ENCODE measurements around the gene MAPKAPK5. TPM values are rescaled to one million over a fixed set of nuclear protein-coding genes. Genes with fewer than 3 reads are reported as not detected.
"Not testable (repeated sequence)": the region's sequence is repeated elsewhere in the genome, so short reads cannot be mapped to it uniquely, and the experiment has no call there.

MAPKAPK5 gene
- total and polyA plus RNA-seq, 2 experiments from 2014 or later: 45.1 to 49.1 TPM

DNA sequence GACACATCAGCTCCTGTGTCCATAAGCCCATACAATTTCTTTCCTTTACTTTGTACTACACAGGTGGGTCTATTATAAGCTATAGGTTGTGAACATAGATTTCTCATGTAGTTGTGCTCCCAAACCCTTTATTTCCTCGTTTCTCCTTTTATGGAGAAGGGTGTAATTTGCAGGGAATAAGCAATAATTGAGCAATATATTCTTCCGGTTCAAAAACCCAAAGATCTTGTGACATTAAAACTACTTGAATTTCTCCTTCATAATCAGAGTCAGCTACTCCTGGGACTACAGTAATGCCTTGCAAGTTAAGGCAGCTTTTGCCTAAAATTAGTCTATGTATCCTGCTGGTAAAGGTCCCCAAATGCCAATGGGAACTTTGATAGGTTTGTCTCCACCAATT, 19.1 kb upstream of the MAPKAPK5 start:
- H3K4me1 ChIP-seq (ENCODE audit: insufficient read depth): no peaks in the 10 kb centered on the region
- H3K27me3 ChIP-seq: no peaks in the 10 kb centered on the region
- no peaks in the 10 kb centered on the region for H4K20me1 ChIP-seq (ENCODE audit: insufficient read depth, poor library complexity, severe bottlenecking)
- no peak for DNase-seq (ENCODE audit: low spot score)
- H3K9me2 ChIP-seq (replicated peaks; ENCODE audit: insufficient read depth): no peaks in the 10 kb centered on the region
- H3K27ac ChIP-seq: no peak overlapping the region
- no peaks in the 10 kb centered on the region for H3K36me3 ChIP-seq (replicated peaks; ENCODE audit: insufficient read depth, low read depth)
- H3K9me3 ChIP-seq (ENCODE audit: low read depth): no peaks in the 10 kb centered on the region
- 64% methylated on average over 2 of the region's 2 CpGs for WGBS (ENCODE audit: low lambda C conversion rate, missing lambda C conversion rate)
- no peaks in the 10 kb centered on the region for H3K79me2 ChIP-seq
- H2AFZ ChIP-seq: no peak overlapping the region
- no peak overlapping the region for H3K4me3 ChIP-seq
- no peak overlapping the region for H3K4me2 ChIP-seq
- TF ChIP-seq EZH2phosphoT487 (IDR thresholded peaks at IDR 0.05; ENCODE audit: low read depth, severe bottlenecking, unreplicated experiment) (no peak), EZH2 (IDR thresholded peaks at IDR 0.05; ENCODE audit: borderline replicate concordance) (no peak)
- TF ChIP-seq, protein P1, sequence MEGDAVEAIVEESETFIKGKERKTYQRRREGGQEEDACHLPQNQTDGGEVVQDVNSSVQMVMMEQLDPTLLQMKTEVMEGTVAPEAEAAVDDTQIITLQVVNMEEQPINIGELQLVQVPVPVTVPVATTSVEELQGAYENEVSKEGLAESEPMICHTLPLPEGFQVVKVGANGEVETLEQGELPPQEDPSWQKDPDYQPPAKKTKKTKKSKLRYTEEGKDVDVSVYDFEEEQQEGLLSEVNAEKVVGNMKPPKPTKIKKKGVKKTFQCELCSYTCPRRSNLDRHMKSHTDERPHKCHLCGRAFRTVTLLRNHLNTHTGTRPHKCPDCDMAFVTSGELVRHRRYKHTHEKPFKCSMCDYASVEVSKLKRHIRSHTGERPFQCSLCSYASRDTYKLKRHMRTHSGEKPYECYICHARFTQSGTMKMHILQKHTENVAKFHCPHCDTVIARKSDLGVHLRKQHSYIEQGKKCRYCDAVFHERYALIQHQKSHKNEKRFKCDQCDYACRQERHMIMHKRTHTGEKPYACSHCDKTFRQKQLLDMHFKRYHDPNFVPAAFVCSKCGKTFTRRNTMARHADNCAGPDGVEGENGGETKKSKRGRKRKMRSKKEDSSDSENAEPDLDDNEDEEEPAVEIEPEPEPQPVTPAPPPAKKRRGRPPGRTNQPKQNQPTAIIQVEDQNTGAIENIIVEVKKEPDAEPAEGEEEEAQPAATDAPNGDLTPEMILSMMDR (IDR thresholded peaks at IDR 0.05; ENCODE audit: poor library complexity): no peak

DNA sequence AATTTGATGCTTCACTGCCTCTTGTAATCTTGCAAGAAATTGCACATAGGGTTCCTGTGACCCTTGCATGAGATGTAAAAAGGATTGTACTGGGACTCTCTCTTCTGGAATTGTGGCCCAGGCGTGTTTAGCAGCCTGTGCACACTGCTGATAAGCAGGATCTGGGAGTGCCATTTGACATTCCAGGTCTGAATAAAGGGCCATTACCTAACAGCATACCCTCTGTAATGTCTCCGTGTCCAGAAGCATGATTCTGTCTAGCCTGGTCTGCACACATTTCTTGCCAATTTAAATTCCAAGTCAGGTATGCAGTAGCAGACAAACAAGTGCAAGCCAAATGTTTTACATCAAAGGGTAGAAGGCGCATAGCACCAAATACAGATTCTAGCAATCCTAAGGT, 18.1 kb upstream of the MAPKAPK5 start:
- Histone ChIP-seq H3K9me2 (replicated peaks; ENCODE audit: insufficient read depth) (no peaks in the 10 kb centered on the region), H3K4me3 (no peak overlapping the region), H3K27ac (no peak overlapping the region), H3K27me3 (no peaks in the 10 kb centered on the region), H2AFZ (no peak overlapping the region), H3K4me2 (no peak overlapping the region), H3K79me2 (no peaks in the 10 kb centered on the region), H4K20me1 (ENCODE audit: insufficient read depth, poor library complexity, severe bottlenecking) (no peaks in the 10 kb centered on the region), H3K36me3 (replicated peaks; ENCODE audit: insufficient read depth, low read depth) (no peaks in the 10 kb centered on the region), H3K4me1 (ENCODE audit: insufficient read depth) (no peaks in the 10 kb centered on the region), H3K9me3 (ENCODE audit: low read depth) (no peaks in the 10 kb centered on the region)
- 45% methylated on average over 3 of the region's 3 CpGs for WGBS (ENCODE audit: low lambda C conversion rate, missing lambda C conversion rate)
- DNase-seq (ENCODE audit: low spot score): no peak
- TF ChIP-seq, protein P1 (IDR thresholded peaks at IDR 0.05; ENCODE audit: poor library complexity): no peak
- TF ChIP-seq EZH2phosphoT487 (IDR thresholded peaks at IDR 0.05; ENCODE audit: low read depth, severe bottlenecking, unreplicated experiment) (no peak), EZH2 (IDR thresholded peaks at IDR 0.05; ENCODE audit: borderline replicate concordance) (no peak)

DNA sequence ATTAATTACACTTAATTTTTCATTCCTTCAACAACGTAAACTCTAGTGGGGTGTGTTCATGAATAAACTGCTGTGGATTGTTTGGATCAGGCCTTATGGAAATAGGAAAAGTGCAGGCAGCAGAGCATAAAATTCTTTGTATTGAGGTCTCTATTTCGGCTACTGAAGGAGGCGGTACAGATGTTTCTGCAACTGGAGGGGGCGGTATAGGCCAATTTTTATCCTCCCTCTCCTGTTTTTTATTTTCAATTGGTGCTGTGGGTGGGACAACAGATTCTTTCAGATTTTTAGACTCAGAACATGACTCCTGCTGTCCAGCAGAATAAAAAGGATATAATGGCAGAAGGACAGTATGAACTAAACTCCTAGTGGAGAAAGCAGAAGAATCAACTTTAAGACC, 17.7 kb upstream of the MAPKAPK5 start:
- H4K20me1 ChIP-seq (ENCODE audit: insufficient read depth, poor library complexity, severe bottlenecking); H3K36me3 ChIP-seq (replicated peaks; ENCODE audit: insufficient read depth, low read depth); H3K4me3 ChIP-seq; H3K9me2 ChIP-seq (replicated peaks; ENCODE audit: insufficient read depth); H3K27me3 ChIP-seq; H2AFZ ChIP-seq; H3K4me1 ChIP-seq (ENCODE audit: insufficient read depth); H3K9me3 ChIP-seq (ENCODE audit: low read depth); DNase-seq (ENCODE audit: low spot score); H3K27ac ChIP-seq; H3K79me2 ChIP-seq; H3K4me2 ChIP-seq: not testable (repeated sequence)
- TF ChIP-seq, protein P1 (IDR thresholded peaks at IDR 0.05; ENCODE audit: poor library complexity): peak; percentile 23
- WGBS (ENCODE audit: low lambda C conversion rate, missing lambda C conversion rate): 51% methylated on average over 4 of the region's 4 CpGs

DNA sequence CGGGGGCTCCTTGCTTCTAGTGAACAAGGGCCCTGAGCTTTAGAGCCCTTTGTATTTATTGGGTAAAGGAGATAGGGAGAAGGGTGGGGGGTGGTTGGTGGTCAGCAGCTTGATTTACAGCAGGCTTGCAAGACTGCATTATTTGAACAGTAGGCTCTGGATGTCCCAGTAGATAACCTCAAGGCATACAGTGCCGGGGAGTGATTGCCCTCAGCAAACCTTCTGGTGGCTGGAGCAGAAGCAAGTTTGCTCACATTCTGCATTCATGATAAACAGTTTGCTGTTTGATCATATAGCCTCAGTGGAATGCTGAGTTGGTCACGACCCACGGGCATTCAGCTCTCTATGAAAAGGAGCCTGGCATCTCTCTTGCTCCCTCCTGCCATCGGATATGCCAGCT, 16.5 kb upstream of the MAPKAPK5 start:
- TF ChIP-seq, protein P1 (IDR thresholded peaks at IDR 0.05; ENCODE audit: poor library complexity): no peak
- no peak for TF ChIP-seq EZH2phosphoT487 (IDR thresholded peaks at IDR 0.05; ENCODE audit: low read depth, severe bottlenecking, unreplicated experiment)
- TF ChIP-seq EZH2 (IDR thresholded peaks at IDR 0.05; ENCODE audit: borderline replicate concordance): no peak
- Histone ChIP-seq H3K4me2 (no peak overlapping the region), H3K27ac (no peak overlapping the region), H3K4me1 (ENCODE audit: insufficient read depth) (no peaks in the 10 kb centered on the region), H3K4me3 (no peak overlapping the region), H3K27me3 (no peaks in the 10 kb centered on the region), H4K20me1 (ENCODE audit: insufficient read depth, poor library complexity, severe bottlenecking) (no peaks in the 10 kb centered on the region), H3K9me2 (replicated peaks; ENCODE audit: insufficient read depth) (no peaks in the 10 kb centered on the region), H3K79me2 (no peaks in the 10 kb centered on the region), H2AFZ (no peak overlapping the region), H3K9me3 (ENCODE audit: low read depth) (no peaks in the 10 kb centered on the region), H3K36me3 (replicated peaks; ENCODE audit: insufficient read depth, low read depth) (no peaks in the 10 kb centered on the region)
- no peak for DNase-seq (ENCODE audit: low spot score)
- WGBS (ENCODE audit: low lambda C conversion rate, missing lambda C conversion rate): 65% methylated on average over 5 of the region's 5 CpGs

Measured in hepatocyte (in vitro differentiated cells).